ENCODE measurements around the gene TMEM117. TPM values are rescaled to one million over a fixed set of nuclear protein-coding genes. Genes with fewer than 3 reads are reported as not detected.
A peak's percentile ranks its signal among the peaks of the same experiment; 100 is the strongest.

Gene TMEM117
- total and polyA plus RNA-seq, 8 donors, result 1.8 to 6.1 (median 4.0) TPM

DNA sequence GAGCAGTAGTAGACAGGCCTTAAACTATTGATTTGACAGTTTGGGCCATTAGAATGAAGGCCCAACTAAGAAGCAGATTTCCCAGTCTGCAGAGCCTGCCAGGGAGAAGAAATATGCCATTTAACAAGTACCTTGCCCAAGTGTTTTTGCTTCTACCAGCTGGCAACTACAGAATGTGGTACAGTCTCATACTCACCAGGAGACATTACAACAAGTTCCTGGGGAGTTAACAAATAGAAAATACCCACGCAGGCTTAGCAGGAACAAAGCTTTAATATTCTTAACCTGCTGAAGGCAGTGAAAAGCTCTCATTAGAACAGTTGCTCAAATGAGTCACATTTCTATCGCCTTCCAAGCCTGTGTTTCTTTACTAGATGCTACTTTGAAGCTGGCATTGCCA lies 241.0 kb downstream of the TMEM117 start:
- no peak for ATAC-seq

DNA sequence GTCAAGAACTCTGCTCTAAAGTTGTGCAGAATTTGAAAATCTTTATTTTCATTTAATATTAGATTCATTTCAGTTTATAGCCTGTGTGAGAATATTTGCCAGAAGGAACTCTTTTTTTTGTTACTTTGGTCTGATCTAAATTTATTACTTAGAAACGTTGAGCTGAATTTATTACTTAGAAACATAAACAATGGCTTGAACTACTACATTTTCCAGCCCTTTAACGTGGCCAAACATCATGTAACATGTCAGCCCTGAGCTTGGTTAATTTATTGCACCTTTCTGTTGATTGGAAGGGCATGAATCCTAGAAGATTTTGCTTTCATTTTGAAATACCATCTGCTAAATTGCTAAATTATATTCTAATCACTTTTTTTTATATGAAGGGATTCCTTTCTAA lies 241.4 kb downstream of the TMEM117 start:
- intact Hi-C loops (cut with DNase I), result no loop called here
- no peaks in the 10 kb centered on the region for H3K9me3 ChIP-seq
- H3K27ac ChIP-seq, result no peak overlapping the region
- TF ChIP-seq, protein P1, sequence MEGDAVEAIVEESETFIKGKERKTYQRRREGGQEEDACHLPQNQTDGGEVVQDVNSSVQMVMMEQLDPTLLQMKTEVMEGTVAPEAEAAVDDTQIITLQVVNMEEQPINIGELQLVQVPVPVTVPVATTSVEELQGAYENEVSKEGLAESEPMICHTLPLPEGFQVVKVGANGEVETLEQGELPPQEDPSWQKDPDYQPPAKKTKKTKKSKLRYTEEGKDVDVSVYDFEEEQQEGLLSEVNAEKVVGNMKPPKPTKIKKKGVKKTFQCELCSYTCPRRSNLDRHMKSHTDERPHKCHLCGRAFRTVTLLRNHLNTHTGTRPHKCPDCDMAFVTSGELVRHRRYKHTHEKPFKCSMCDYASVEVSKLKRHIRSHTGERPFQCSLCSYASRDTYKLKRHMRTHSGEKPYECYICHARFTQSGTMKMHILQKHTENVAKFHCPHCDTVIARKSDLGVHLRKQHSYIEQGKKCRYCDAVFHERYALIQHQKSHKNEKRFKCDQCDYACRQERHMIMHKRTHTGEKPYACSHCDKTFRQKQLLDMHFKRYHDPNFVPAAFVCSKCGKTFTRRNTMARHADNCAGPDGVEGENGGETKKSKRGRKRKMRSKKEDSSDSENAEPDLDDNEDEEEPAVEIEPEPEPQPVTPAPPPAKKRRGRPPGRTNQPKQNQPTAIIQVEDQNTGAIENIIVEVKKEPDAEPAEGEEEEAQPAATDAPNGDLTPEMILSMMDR (IDR thresholded peaks at IDR 0.05), result no peak
- DNase-seq (no peak), FAIRE-seq (peak; percentile 45), ATAC-seq (no peak)
- H3K27me3 ChIP-seq, result no peaks in the 10 kb centered on the region
- WGBS, 2 donors, result 16 to 22% methylated on average over 2 of the region's 2 CpGs
- no peak overlapping the region for H3K4me3 ChIP-seq
- H3K36me3 ChIP-seq, result no peaks in the 10 kb centered on the region
- no peaks in the 10 kb centered on the region for H3K4me1 ChIP-seq

More for the DNA sequence above, 241.0 kb downstream of the TMEM117 start:
- H3K4me3 ChIP-seq, result no peak overlapping the region
- FAIRE-seq (no peak), DNase-seq (no peak)
- no peak overlapping the region for H3K27ac ChIP-seq
- no peaks in the 10 kb centered on the region for H3K4me1 ChIP-seq
- WGBS, 2 donors, result 80 to 83% methylated on average over 2 of the region's 2 CpGs
- TF ChIP-seq, protein P1 (IDR thresholded peaks at IDR 0.05), result no peak
- intact Hi-C loops (cut with DNase I), result no loop called here
- no peaks in the 10 kb centered on the region for H3K27me3 ChIP-seq
- H3K36me3 ChIP-seq, result no peaks in the 10 kb centered on the region
- no peaks in the 10 kb centered on the region for H3K9me3 ChIP-seq

DNA sequence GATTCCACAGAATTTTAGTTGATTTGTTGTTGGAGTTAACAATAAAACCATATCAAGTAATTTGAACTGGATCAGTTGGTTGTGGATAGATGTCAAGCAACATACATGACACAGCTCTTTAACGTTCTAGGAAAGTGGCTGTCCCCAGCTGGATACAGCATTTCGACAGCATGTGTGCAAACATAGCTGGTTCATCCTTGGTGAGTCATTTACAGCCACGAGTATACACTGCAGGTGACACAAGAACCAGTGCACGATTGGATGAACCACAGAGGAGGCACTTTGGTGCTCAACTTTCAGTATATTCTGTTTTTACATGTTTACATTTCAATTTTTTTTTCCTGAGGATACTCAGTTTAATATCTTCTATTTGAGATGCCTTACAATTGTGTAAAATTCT lies 242.4 kb downstream of the TMEM117 start:
- no peaks in the 10 kb centered on the region for H3K4me1 ChIP-seq
- DNase-seq (no peak), ATAC-seq (no peak), FAIRE-seq (no peak)
- no peak overlapping the region for H3K27ac ChIP-seq
- TF ChIP-seq, protein P1 (IDR thresholded peaks at IDR 0.05), result no peak
- no peak overlapping the region for H3K4me3 ChIP-seq
- no peaks in the 10 kb centered on the region for H3K27me3 ChIP-seq
- H3K36me3 ChIP-seq, result no peaks in the 10 kb centered on the region
- WGBS, 2 donors, result 74 to 82% methylated on average over 4 of the region's 4 CpGs
- intact Hi-C loops (cut with DNase I), result no loop called here
- no peaks in the 10 kb centered on the region for H3K9me3 ChIP-seq

DNA sequence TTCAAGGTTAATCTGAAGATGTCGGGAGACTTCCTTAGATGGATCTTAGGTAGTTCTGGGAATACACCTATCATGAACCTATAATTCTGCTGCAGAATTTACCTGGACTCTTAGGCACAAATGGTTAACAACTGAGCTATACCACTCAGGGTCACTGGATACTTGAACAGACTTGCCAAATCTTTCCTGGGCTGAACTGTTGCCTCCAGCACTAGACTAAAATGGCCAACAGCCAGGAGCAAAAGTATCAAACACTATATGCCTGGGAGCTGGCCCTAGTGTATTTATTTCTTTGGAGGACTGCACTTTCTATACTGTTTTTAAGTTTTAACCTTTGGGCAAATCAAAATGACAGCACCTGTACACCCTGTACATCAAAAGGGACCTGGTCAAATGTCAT lies 252.8 kb downstream of the TMEM117 start:
- no peaks in the 10 kb centered on the region for H3K27me3 ChIP-seq
- no peak overlapping the region for H3K4me3 ChIP-seq
- no peaks in the 10 kb centered on the region for H3K36me3 ChIP-seq
- H3K4me1 ChIP-seq, result no peaks in the 10 kb centered on the region
- intact Hi-C loops (cut with DNase I), result no loop called here
- H3K27ac ChIP-seq, result no peak overlapping the region
- TF ChIP-seq, protein P1 (IDR thresholded peaks at IDR 0.05), result no peak
- DNase-seq, result no peak
- no peak for ATAC-seq
- no peak for FAIRE-seq
- WGBS, 2 donors, result 94% methylated on average over 1 of the region's 1 CpG
- no peaks in the 10 kb centered on the region for H3K9me3 ChIP-seq

DNA sequence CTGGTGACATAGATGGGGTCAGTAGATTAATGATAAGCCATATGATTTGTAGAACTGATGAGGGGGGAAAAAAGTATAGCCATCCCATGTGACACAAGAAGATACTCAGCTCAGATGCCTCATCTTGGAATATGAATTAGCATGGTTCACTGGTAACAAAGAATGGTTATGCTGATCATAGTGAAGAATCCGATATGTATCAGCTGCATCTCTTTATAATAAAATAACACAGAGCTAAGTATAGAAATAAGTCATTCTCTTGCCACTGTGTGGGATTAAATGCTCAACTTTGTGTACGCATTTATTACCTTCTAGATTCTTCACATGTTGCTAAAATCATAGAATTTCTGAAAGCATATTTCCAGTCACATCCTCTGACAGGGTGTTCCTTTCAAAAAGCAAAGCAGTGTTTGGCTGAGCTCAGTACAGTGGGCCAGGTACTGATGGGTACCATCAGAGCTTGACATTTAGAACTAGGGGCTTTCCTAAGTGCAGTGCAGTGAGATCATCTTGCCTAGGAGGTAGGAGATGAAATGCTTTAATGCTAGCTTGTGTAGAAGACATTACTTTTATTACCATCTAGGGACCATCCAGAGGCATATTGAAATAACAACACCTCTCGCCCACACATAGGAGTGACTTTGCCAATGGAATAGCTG lies 256.2 kb downstream of the TMEM117 start:
- Histone ChIP-seq H3K9me3 (no peaks in the 10 kb centered on the region), H3K4me1 (no peaks in the 10 kb centered on the region), H3K27ac (no peak overlapping the region), H3K27me3 (no peaks in the 10 kb centered on the region), H3K4me3 (no peak overlapping the region), H3K36me3 (no peaks in the 10 kb centered on the region)
- no peak for FAIRE-seq
- DNase-seq, result no peak
- WGBS, 2 donors, result 94 to 96% methylated on average over 3 of the region's 3 CpGs
- intact Hi-C loops (cut with DNase I), result no loop called here
- no peak for ATAC-seq
- TF ChIP-seq, protein P1 (IDR thresholded peaks at IDR 0.05), result no peak

Data from pancreas (tissue), 10 donors.